ENCODE data around the gene MIER3. TPM values are rescaled to one million over a fixed set of nuclear protein-coding genes. Genes with fewer than 3 reads are reported as not detected.

Gene MIER3
- total RNA-seq, 1 donor from 2014 or later, result 12.7 TPM

DNA sequence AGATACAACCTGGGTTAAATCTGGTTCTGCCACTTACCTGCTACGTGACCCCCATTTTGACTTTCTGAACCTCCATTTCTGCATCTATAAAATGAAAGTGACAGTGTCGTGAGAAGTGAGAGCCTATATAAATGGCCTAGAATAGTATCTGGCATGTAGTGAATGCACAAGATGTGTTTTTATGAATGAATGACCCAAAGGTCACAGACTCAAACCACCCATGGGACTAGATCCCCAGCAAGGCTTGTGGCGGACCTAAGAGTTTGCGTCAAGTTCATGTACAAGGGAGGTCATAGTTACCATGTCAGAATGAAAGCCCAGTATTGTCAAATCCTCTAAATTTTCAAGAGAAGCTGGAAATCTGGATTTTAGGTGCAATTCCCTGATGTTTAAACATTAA, 53.7 kb downstream of the MIER3 start:
- DNase-seq (ENCODE audit: low read depth in 2 of 2), result no peak

DNA sequence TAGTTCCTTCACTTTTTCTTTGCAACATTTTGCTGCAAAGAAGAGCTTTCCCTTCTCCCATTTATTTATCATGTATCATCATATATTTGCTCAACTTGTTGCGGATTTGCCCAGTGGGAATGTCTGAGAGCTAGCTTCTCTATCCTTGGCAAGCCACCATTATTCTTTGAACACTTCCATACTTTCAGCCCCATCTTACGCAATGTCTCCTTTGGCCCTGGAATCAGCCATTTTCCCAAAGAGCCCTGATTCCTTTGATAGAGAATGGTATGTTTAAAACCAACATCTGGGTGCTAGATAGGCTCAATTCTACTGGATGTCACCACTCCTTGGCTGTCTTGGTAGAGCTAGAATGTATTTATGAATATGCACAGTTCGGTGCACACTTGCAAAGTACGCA, 55.2 kb downstream of the MIER3 start:
- no peak for DNase-seq (ENCODE audit: low read depth in 2 of 2)

DNA sequence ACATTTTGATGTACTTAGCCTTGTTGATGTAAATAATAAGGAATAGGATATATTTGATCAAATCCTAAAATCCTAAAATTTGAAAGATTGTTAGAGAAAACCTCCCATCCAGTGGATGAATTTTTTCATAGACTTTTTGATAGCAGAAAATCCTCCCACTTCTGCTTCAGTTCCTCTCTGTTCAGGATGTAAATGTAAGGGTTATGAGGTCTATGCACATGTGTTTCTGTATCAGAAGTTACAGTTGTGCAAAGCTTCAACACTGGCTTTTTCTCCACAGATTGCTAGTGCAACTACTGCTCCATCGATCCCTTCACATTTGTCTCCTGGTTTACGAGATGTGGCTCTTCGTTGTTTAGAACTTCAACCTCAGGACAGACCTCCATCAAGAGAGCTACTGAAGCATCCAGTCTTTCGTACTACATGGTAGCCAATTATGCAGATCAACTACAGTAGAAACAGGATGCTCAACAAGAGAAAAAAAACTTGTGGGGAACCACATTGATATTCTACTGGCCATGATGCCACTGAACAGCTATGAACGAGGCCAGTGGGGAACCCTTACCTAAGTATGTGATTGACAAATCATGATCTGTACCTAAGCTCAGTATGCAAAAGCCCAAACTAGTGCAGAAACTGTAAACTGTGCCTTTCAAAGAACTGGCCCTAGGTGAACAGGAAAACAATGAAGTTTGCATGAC, 58.5 kb downstream of the MIER3 start:
- no peak for DNase-seq (ENCODE audit: low read depth in 2 of 2)

DNA sequence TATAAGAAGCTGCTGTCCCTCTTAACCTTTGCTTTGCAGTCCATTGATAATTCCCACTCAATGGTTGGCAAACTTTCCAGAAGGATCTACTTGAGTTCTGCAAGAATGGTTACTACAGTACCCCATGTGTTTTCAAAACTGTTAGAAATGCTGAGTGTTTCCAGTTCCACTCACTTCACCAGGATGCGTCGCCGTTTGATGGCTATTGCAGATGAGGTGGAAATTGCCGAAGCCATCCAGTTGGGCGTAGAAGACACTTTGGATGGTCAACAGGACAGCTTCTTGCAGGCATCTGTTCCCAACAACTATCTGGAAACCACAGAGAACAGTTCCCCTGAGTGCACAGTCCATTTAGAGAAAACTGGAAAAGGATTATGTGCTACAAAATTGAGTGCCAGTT, 70.4 kb downstream of the MIER3 start:
- DNase-seq (ENCODE audit: low read depth in 2 of 2), result no peak

DNA sequence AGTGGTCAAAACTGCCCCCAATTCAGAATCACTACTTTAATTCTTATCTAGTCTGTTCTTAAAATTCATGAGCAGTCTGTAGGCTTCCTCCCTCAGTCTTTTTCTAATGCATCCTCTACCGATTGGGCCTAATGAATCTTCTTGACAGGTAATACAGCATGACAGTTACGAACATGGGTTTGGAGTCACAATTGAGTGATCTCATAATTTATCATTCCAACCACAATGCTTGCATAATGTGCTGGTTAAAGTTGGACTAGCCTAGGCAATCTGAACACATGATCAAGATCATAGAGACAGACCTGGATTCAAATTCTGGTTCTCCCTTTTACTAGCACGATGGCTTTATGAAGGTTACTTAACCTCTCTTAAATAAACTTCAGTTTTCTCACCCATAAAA, 75.6 kb downstream of the MIER3 start:
- DNase-seq (ENCODE audit: low read depth in 2 of 2), result no peak

DNA sequence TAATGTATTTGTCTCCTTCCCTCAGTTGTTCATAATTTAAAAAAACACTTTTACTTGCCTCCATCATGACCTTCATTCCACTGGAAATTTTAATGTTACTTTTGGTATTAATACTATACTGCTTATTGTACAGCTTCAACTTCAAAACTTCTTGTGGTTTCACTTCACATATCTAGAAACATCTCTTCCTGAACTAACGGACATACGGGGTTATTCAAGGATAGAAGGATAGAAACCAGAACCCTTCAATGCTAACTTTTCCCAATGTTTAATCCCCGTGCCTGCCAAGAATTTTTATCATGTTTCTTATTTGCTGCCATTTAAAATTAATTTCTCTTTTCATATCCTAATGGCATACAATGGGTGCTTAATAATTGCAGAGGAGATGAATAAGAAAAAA, 78.9 kb downstream of the MIER3 start:
- no peak for DNase-seq (ENCODE audit: low read depth in 2 of 2)

DNA sequence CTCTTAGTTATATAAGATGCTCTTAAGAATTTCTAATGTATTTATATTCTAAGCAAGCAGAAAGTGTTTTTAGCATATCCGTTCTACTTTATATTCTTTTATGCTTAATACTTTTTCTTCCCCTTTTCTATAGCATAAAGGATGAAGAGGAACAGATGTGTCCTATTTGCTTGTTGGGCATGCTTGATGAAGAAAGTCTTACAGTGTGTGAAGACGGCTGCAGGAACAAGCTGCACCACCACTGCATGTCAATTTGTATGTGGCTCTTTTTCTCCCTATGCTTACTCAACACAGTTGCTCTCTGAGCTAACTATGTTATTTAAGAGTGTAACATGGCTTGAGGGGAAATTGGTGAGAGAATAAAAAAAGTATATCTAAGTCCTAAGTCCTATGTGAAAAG, 80.1 kb downstream of the MIER3 start:
- no peak for DNase-seq (ENCODE audit: low read depth in 2 of 2)

Other genes with a start within 250 kb of the MIER3 start
- 21.4 and 48.2 TPM in 2 replicates for gene MAP3K1, start 136.6 kb downstream of the MIER3 start, total RNA-seq
- gene SETD9, start 42.5 kb downstream of the MIER3 start, total RNA-seq, result 11.6 and 14.5 TPM in 2 replicates
- gene GPBP1, start 221.9 kb upstream of the MIER3 start, total RNA-seq, result 35.5 and 50.4 TPM in 2 replicates